GM12878 (cell line): Measurements from ENCODE around the gene ONECUT2. TPM values are rescaled to one million over a fixed set of nuclear protein-coding genes. Genes with fewer than 3 reads are reported as not detected.

Experiments used
- ATAC-seq: fragments of 200-7000 bp; cut with Tn5 transposase; 3 replicates; pipeline ENCODE4 v1.9.1; 2020; ENCODE audit warnings: mild to moderate bottlenecking, moderate library complexity
- BruUV-seq: library from RNA; stranded (reverse); fragments of 400-500 nt; replicated peaks from 2 replicates; lab custom pipeline; 2021; lab: Mats Ljungman, UMichigan
- CTCF ChIA-PET: fragments of 300-600 bp; sonication (Branson Sonifier 250); formaldehyde crosslinking; extraction: SDS; loops from one replicate; lab custom pipeline; 2021; ENCODE audit warnings: inconsistent platforms; lab: Yijun Ruan, JAX
- POLR2A ChIA-PET: fragments of 350-600 bp; formaldehyde crosslinking; extraction: SDS; loops from one replicate; lab custom pipeline; 2021; ENCODE audit warnings: inconsistent platforms; lab: Charles Lee
- RAD21 ChIA-PET: fragments of 300-600 bp; sonication (Branson Sonifier 250); formaldehyde crosslinking; loops from one replicate; lab custom pipeline; 2023; ENCODE audit warnings: antibody characterized with exemption; ENCODE audit not compliant: unreplicated experiment; lab: Charles Lee
- SMC1A ChIA-PET: fragments of 300-600 bp; sonication (Branson Sonifier 250); formaldehyde crosslinking; loops from one replicate; lab custom pipeline; 2023; ENCODE audit not compliant: unreplicated experiment, uncharacterized antibody; lab: Charles Lee
- DNase-seq: peaks from one replicate; pipeline ENCODE4 v3.0.0-alpha.2; 2011; ENCODE audit warnings: low read depth, low spot score
- FAIRE-seq: peaks from 3 replicates; lab custom pipeline; 2011; peaks lifted over from hg19 to GRCh38; lab: Jason Lieb, UNC
- H2AFZ ChIP-seq: 2 replicates; pipeline ENCODE4 v1.6.0; 2011; ENCODE audit warnings: low read depth, low read length, control low read depth; ENCODE audit not compliant: control insufficient read depth
- H3K27ac ChIP-seq: 2 replicates; pipeline ENCODE4 v1.5.1; 2011; ENCODE audit warnings: control low read depth; ENCODE audit not compliant: control insufficient read depth, insufficient read depth
- H3K27me3 ChIP-seq, 2 experiments: replicated peaks in 1 of 2; 2 replicates each; pipeline versions ENCODE4 v1.6.0 to v1.6.1; 2011; ENCODE audit warnings: low read length in 1 of 2; ENCODE audit not compliant: control insufficient read depth in 2 of 2, insufficient read depth in 2 of 2
- H3K36me3 ChIP-seq, 2 experiments: 2 replicates each; pipeline ENCODE4 v1.5.1; 2011; ENCODE audit warnings: low read length in 1 of 2; ENCODE audit not compliant: control insufficient read depth in 2 of 2, insufficient read depth in 2 of 2
- H3K4me1 ChIP-seq: 2 replicates; pipeline ENCODE4 v1.6.1; 2011; ENCODE audit warnings: mild to moderate bottlenecking, low read length, moderate library complexity, mixed read lengths; ENCODE audit not compliant: control insufficient read depth, insufficient read depth
- H3K4me2 ChIP-seq: 2 replicates; pipeline ENCODE4 v1.6.0; 2011; ENCODE audit warnings: control low read depth; ENCODE audit not compliant: control insufficient read depth, insufficient read depth
- H3K4me3 ChIP-seq: fragments of 200-600 bp; sonication (generic); 2 replicates; pipeline ENCODE4 v1.5.1; 2016
- H3K79me2 ChIP-seq: 2 replicates; pipeline ENCODE4 v1.6.0; 2011; ENCODE audit warnings: low read length; ENCODE audit not compliant: control insufficient read depth, insufficient read depth
- H3K9ac ChIP-seq: 2 replicates; pipeline ENCODE4 v1.8.0; 2011; ENCODE audit warnings: low read length, control low read depth, mixed read lengths; ENCODE audit not compliant: control insufficient read depth, insufficient read depth
- H3K9me3 ChIP-seq: replicated peaks from 3 replicates; pipeline ENCODE4 v1.5.1; 2011; ENCODE audit warnings: mild to moderate bottlenecking, low read length; ENCODE audit not compliant: control insufficient read depth, insufficient read depth
- H4K20me1 ChIP-seq: 2 replicates; pipeline ENCODE4 v1.6.0; 2011; ENCODE audit not compliant: control insufficient read depth, insufficient read depth
- ETV6 ChIP-seq, 2 experiments: fragments of 450-650 bp in 1 of 2; IDR thresholded peaks in 1 of 2; conservative IDR thresholded peaks in 1 of 2; 2 replicates each; pipeline ENCODE4 v1.6.1; 2014; ENCODE audit warnings: antibody characterized with exemption in 1 of 2, borderline replicate concordance in 1 of 2, low read depth in 1 of 2, mild to moderate bottlenecking in 1 of 2, moderate library complexity in 1 of 2
- HCFC1 ChIP-seq: fragments of 150-350 bp; IDR thresholded peaks from 2 replicates; pipeline ENCODE4 v1.6.1; 2014; ENCODE audit warnings: low read length
- NFXL1 ChIP-seq: fragments of 450-650 bp; IDR thresholded peaks from 2 replicates; pipeline ENCODE4 v1.6.1; 2017; ENCODE audit warnings: antibody characterized with exemption, mild to moderate bottlenecking, borderline replicate concordance
- NR2C2 ChIP-seq: IDR thresholded peaks from 2 replicates; pipeline ENCODE4 v1.6.1; 2011; ENCODE audit warnings: borderline replicate concordance, low read depth; ENCODE audit not compliant: control insufficient read depth, insufficient read length
- SMARCA5 ChIP-seq: fragments of 450-650 bp; IDR thresholded peaks from 2 replicates; pipeline ENCODE4 v1.6.1; 2017; ENCODE audit warnings: mild to moderate bottlenecking
- SPI1 ChIP-seq: IDR thresholded peaks from 2 replicates; pipeline ENCODE4 v1.6.1; 2011; ENCODE audit warnings: low read depth, mild to moderate bottlenecking, low read length, moderate library complexity, borderline replicate concordance; ENCODE audit not compliant: insufficient read depth
- SUPT20H ChIP-seq: IDR thresholded peaks from 2 replicates; pipeline ENCODE4 v1.6.1; 2011; ENCODE audit warnings: low read depth, mild to moderate bottlenecking, low read length, moderate library complexity, borderline replicate concordance; ENCODE audit not compliant: control insufficient read depth
- TAF1 ChIP-seq: IDR thresholded peaks from 2 replicates; pipeline ENCODE4 v1.6.1; 2011; ENCODE audit warnings: mild to moderate bottlenecking, low read depth, low read length, borderline replicate concordance
- WRNIP1 ChIP-seq: IDR thresholded peaks from 2 replicates; pipeline ENCODE4 v1.6.1; 2011; ENCODE audit warnings: low read depth, low read length, improper control_type of control experiment, borderline replicate concordance
- ZNF274 ChIP-seq: IDR thresholded peaks from one replicate; pipeline ENCODE4 v1.8.0; 2011; ENCODE audit not compliant: insufficient read length, insufficient read depth
- WGBS: methylation state at CpG from one replicate; pipeline ENCODE4 v1.1.6; 2016; ENCODE audit warnings: low lambda C conversion rate; ENCODE audit not compliant: insufficient replicate concordance, insufficient coverage; ENCODE audit errors: missing lambda C conversion rate; 5-methylcytosine and 5-hydroxymethylcytosine counted together
- in situ Hi-C: fragments of 300-500 bp; cut with MboI; formaldehyde crosslinking; loops from 9 replicates; pipeline ENCODE4 v1.14.3; 2018; ENCODE audit warnings: mixed read lengths
- intact Hi-C: fragments of 100-400 bp; cut with micrococcal nuclease; formaldehyde crosslinking; loops from one replicate; pipeline ENCODE4 v1.14.2; 2022; ENCODE audit not compliant: unreplicated experiment
- polyA plus RNA-seq, 11 experiments: library from polyadenylated mRNA; depleted of rRNA in 4 of 11; unstranded in 6 of 11; stranded (reverse) in 5 of 11; fragments of >200 nt; fragmentation: Nextera tagmentation in 4 of 11; fragmentation: Illumina TruSeq in 1 of 11; extraction: Ambion mirVana in 4 of 11; extraction: Trizol in 1 of 11; gene quantifications; 1 replicate in 1 of 11; 2 replicates in 10 of 11; pipeline versions ENCODE4 v1.2.1 to v1.2.3, GENCODE V29; 2011 to 2016; ENCODE audit warnings: inconsistent platforms in 2 of 11, missing spikeins in 2 of 11, low read depth in 1 of 11
- total RNA-seq, 4 experiments: library from RNA; depleted of rRNA in 3 of 4; stranded (reverse); fragments of >200 nt in 3 of 4; fragmentation: Illumina TruSeq in 1 of 4; extraction: Trizol in 1 of 4; gene quantifications; 2 replicates each; pipeline versions ENCODE4 v1.2.1 to v1.2.3, GENCODE V29; 2013 to 2021

ONECUT2 gene
- total and polyA plus RNA-seq, 10 of the 15 experiments (the other 5 are each of a cell fraction or from before 2014, with no cell fraction given), result 0.01 to 0.03 TPM; not detected in 8

DNA sequence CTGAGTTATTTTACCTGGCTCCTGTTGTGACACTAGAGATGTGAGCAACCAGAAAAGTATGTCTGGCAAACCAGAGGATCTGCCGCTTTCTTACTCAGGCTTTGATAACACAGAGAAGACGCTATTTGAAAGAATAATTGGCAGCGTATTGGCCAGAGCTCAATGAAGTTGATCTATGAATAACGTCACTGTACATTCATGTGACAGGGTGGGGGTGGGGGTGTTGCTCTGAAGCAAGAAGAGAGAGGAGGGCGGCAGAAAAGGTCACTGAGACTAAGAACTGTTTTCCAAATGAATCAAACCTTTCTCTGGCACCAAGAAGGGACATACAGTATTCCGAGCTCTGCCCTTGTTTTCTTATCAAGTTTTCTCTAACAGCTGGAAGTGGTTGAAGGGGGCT lies 1.7 kb upstream of the ONECUT2 start:
- DNase-seq (no peak), FAIRE-seq (no peak), ATAC-seq (no peak)
- H4K20me1 ChIP-seq, result no peaks in the 10 kb centered on the region
- TF ChIP-seq ETV6 (conservative IDR thresholded peaks at IDR 0.05 in 1 of 2, IDR thresholded peaks at IDR 0.05 in 1 of 2; ENCODE audit: borderline replicate concordance in 1 of 2, low read depth in 1 of 2), result no peak
- no peak for TF ChIP-seq ZNF274
- TF ChIP-seq SPI1, result no peak
- no peak for TF ChIP-seq HCFC1
- no peak for TF ChIP-seq NFXL1
- no peaks in the 10 kb centered on the region for H3K79me2 ChIP-seq
- H3K27me3 ChIP-seq, result peaks cover 5 to 22% of the 10 kb centered on the region in 2 experiments
- intact Hi-C loops, result no loop called here
- H3K9ac ChIP-seq, result no peak overlapping the region
- ChIA-PET POLR2A (interaction anchor here (0.6 kb wide), 1 partner anchor 720 kb away, joined by 5 read pairs; no protein-coding TSS in a partner anchor), CTCF (interaction anchor here (1.1 kb wide), 1 partner anchor 18 kb away, joined by 3 read pairs; no protein-coding TSS in a partner anchor), RAD21 (no interaction called here), SMC1A (interaction anchor here (0.8 to 1.5 kb wide), 2 partner anchors 12 to 378 kb away, joined by 3 to 5 read pairs; no protein-coding TSS in a partner anchor)
- no peak overlapping the region for H3K4me3 ChIP-seq
- BruUV-seq, result no TSS peak
- H3K4me1 ChIP-seq, result no peaks in the 10 kb centered on the region
- H3K9me3 ChIP-seq, result peaks cover 40% of the 10 kb centered on the region
- no peak overlapping the region for H3K4me2 ChIP-seq
- no peak overlapping the region for H3K27ac ChIP-seq
- in situ Hi-C loops, result no loop called here
- 1% methylated on average over 6 of the region's 6 CpGs for WGBS
- H2AFZ ChIP-seq, result no peak overlapping the region
- H3K36me3 ChIP-seq, result no peaks in the 10 kb centered on the region

DNA sequence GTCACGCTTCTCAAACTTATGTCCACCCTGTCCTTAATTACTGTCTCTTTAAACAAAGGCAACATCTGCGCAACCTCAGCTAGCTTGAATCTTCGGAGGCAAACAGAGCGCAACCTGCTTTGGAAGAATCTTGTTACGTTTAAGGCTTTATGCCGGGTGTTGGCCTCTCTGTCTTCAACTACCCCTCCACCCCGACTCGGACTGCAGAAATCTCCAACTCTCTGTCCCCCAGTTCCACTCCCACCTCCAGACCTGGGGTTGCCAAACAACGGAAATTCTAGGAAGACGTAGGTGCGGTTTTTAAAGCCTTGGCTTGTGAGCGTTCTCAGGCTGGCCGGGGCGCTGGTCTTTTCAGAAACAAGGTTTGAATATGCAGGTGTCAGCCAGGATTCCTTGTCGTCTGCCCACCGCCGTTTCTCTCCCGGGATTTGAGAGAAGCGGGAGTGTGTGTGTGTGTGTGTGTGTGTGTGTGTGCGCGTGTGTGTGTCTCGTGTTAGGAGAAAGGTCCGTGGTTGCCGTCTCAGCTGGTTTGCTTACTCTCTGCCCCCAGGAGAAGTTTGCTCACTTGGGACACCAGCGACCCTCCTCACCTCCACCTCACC lies 1.1 kb upstream of the ONECUT2 start:
- no peak overlapping the region for H2AFZ ChIP-seq
- no peak overlapping the region for H3K4me2 ChIP-seq
- no peak overlapping the region for H3K4me3 ChIP-seq
- no peaks in the 10 kb centered on the region for H3K4me1 ChIP-seq
- no peaks in the 10 kb centered on the region for H3K36me3 ChIP-seq
- no peak for ATAC-seq
- H3K27ac ChIP-seq, result no peak overlapping the region
- TF ChIP-seq SMARCA5 (no peak), WRNIP1 (no peak), ZNF274 (no peak), NFXL1 (no peak), TAF1 (no peak), SUPT20H (no peak), NR2C2 (no peak)
- TF ChIP-seq, all 136 proteins: peak for 0
- RAD21 ChIA-PET, result no interaction called here
- intact Hi-C loops, result no loop called here
- SMC1A ChIA-PET, result interaction anchor here (1.5 kb wide), 1 partner anchor 12 kb away, joined by 3 read pairs; no protein-coding TSS in a partner anchor
- POLR2A ChIA-PET, result no interaction called here
- BruUV-seq, result no TSS peak
- 18% methylated on average over 20 of the region's 25 CpGs for WGBS
- CTCF ChIA-PET, result interaction anchor here (1.1 kb wide), 1 partner anchor 18 kb away, joined by 3 read pairs; no protein-coding TSS in a partner anchor
- Histone ChIP-seq H3K27me3 (peaks cover 6 to 28% of the 10 kb centered on the region in 2 experiments), H3K9me3 (peaks cover 38% of the 10 kb centered on the region), H4K20me1 (no peaks in the 10 kb centered on the region), H3K9ac (no peak overlapping the region), H3K79me2 (no peaks in the 10 kb centered on the region)
- FAIRE-seq (no peak), DNase-seq (no peak)
- in situ Hi-C loops, result no loop called here
